Activated B cell treated with CpG ODN at 0.5 μM for 24 hours (primary cell): ENCODE results near the gene SLC5A7. TPM values are rescaled to one million over a fixed set of nuclear protein-coding genes. Genes with fewer than 3 reads are reported as not detected.

Experiments
- ATAC-seq: fragments of 200-7000 bp; cut with Tn5 transposase; one replicate; pipeline ENCODE4 v1.10.0; 2021; ENCODE audit warnings: low read depth, mild to moderate bottlenecking, moderate library complexity
- CTCF ChIA-PET: fragments of 350-600 bp; sonication (Branson Sonifier 250); formaldehyde crosslinking; loops from one replicate; lab custom pipeline; 2021; ENCODE audit warnings: antibody characterized with exemption; lab: Charles Lee
- POLR2A ChIA-PET: fragments of 350-600 bp; sonication (Branson Sonifier 250); formaldehyde crosslinking; loops from one replicate; lab custom pipeline; 2021; ENCODE audit warnings: antibody characterized with exemption; lab: Charles Lee
- DNase-seq: peaks from one replicate; pipeline ENCODE4 v3.0.0; 2022
- H3K27ac Mint-ChIP-seq: one replicate; pipeline ENCODE4 v1.8.0; 2020; ENCODE audit warnings: mixed read lengths
- H3K27me3 Mint-ChIP-seq: one replicate; pipeline ENCODE4 v1.8.0; 2021; ENCODE audit warnings: mixed read lengths
- H3K36me3 Mint-ChIP-seq: one replicate; pipeline ENCODE4 v1.8.0; 2021; ENCODE audit warnings: low read depth, mixed read lengths
- H3K4me1 Mint-ChIP-seq: one replicate; pipeline ENCODE4 v1.8.0; 2021; ENCODE audit warnings: mixed read lengths
- H3K4me3 Mint-ChIP-seq: one replicate; pipeline ENCODE4 v1.8.0; 2020; ENCODE audit warnings: mild to moderate bottlenecking, mixed read lengths
- H3K9me3 Mint-ChIP-seq: one replicate; pipeline ENCODE4 v1.8.0; 2020; ENCODE audit warnings: mixed read lengths
- CTCF ChIP-seq: fragments of 200-600 bp; IDR thresholded peaks from one replicate; pipeline ENCODE4 v1.8.0; 2022; ENCODE audit warnings: antibody characterized with exemption, mild to moderate bottlenecking
- intact Hi-C: fragments of 100-400 bp; cut with micrococcal nuclease; formaldehyde crosslinking; loops from one replicate; pipeline ENCODE4 v1.15.1; 2024
- total RNA-seq: library from RNA; stranded (reverse); gene quantifications from 2 replicates; pipeline ENCODE4 v1.2.3, GENCODE V29; 2022

Gene SLC5A7
- total RNA-seq, 1 donor from 2014 or later: not detected

GRCh38 chr2:108029496-108029895 is 43.2 kb downstream of the SLC5A7 start:
- Mint-ChIP-seq H3K9me3 (peaks cover 2% of the 10 kb centered on the region), H3K36me3 (no peaks in the 10 kb centered on the region), H3K4me3 (no peak overlapping the region), H3K4me1 (no peaks in the 10 kb centered on the region), H3K27ac (no peak overlapping the region), H3K27me3 (no peaks in the 10 kb centered on the region)
- POLR2A ChIA-PET: no interaction called here
- no peak for ATAC-seq
- DNase-seq: no peak
- intact Hi-C loops: no loop called here
- TF ChIP-seq CTCF: no peak
- CTCF ChIA-PET: no interaction called here

- H3K27me3 Mint-ChIP-seq: no peaks in the 10 kb centered on the region
- no peaks in the 10 kb centered on the region for H3K36me3 Mint-ChIP-seq
- no peak overlapping the region for H3K27ac Mint-ChIP-seq
- no peak overlapping the region for H3K4me3 Mint-ChIP-seq
- DNase-seq: no peak
- intact Hi-C loops: no loop called here
- no peak for ATAC-seq
- POLR2A ChIA-PET: no interaction called here
- no peak for TF ChIP-seq CTCF
- peaks cover 2% of the 10 kb centered on the region for H3K9me3 Mint-ChIP-seq
- CTCF ChIA-PET: no interaction called here
- no peaks in the 10 kb centered on the region for H3K4me1 Mint-ChIP-seq
These were observed 43.6 kb downstream of the SLC5A7 start for GRCh38 chr2:108029912-108030311.

- Mint-ChIP-seq H3K4me1 (no peaks in the 10 kb centered on the region), H3K27me3 (no peaks in the 10 kb centered on the region), H3K4me3 (no peak overlapping the region), H3K9me3 (peaks cover 2% of the 10 kb centered on the region), H3K36me3 (no peaks in the 10 kb centered on the region), H3K27ac (no peak overlapping the region)
- no peak for TF ChIP-seq CTCF
- ATAC-seq (no peak), DNase-seq (no peak)
- intact Hi-C loops: no loop called here
- POLR2A ChIA-PET: no interaction called here
- CTCF ChIA-PET: no interaction called here
These were observed 45.2 kb downstream of the SLC5A7 start for GRCh38 chr2:108031471-108031941.

GRCh38 chr2:108034843-108035242 is 48.5 kb downstream of the SLC5A7 start:
- Mint-ChIP-seq H3K4me3 (no peak overlapping the region), H3K27ac (no peak overlapping the region), H3K36me3 (no peaks in the 10 kb centered on the region), H3K4me1 (no peaks in the 10 kb centered on the region), H3K27me3 (no peaks in the 10 kb centered on the region), H3K9me3 (peaks cover 2% of the 10 kb centered on the region)
- ChIA-PET POLR2A (no interaction called here), CTCF (no interaction called here)
- ATAC-seq (no peak), DNase-seq (no peak)
- intact Hi-C loops: no loop called here
- no peak for TF ChIP-seq CTCF

- ChIA-PET POLR2A (no interaction called here), CTCF (no interaction called here)
- no peak for TF ChIP-seq CTCF
- intact Hi-C loops: no loop called here
- no peak overlapping the region for H3K27ac Mint-ChIP-seq
- H3K36me3 Mint-ChIP-seq: no peaks in the 10 kb centered on the region
- no peaks in the 10 kb centered on the region for H3K27me3 Mint-ChIP-seq
- ATAC-seq: no peak
- peaks cover 7% of the 10 kb centered on the region for H3K9me3 Mint-ChIP-seq
- no peak for DNase-seq
- no peaks in the 10 kb centered on the region for H3K4me1 Mint-ChIP-seq
- no peak overlapping the region for H3K4me3 Mint-ChIP-seq
These were observed 62.4 kb downstream of the SLC5A7 start for GRCh38 chr2:108048752-108049151.
